KMS-11 (cell line): ENCODE results near the gene EVA1C.

ENCODE experiments used
- H2AFZ ChIP-seq: fragments of 200-600 bp; sonication (generic); 2 replicates; pipeline ENCODE4 v1.6.1; 2016; ENCODE audit warnings: antibody characterized with exemption, mixed run types, low read depth
- H3K27ac ChIP-seq: fragments of 200-600 bp; sonication (generic); 2 replicates; pipeline ENCODE4 v1.6.1; 2016; ENCODE audit warnings: mild to moderate bottlenecking, mixed run types
- H3K27me3 ChIP-seq: fragments of 200-600 bp; sonication (generic); 2 replicates; pipeline ENCODE4 v1.6.1; 2017; ENCODE audit warnings: mild to moderate bottlenecking, low read depth, mixed run types, moderate library complexity; ENCODE audit not compliant: insufficient read depth
- H3K36me3 ChIP-seq: fragments of 200-600 bp; sonication (generic); 2 replicates; pipeline ENCODE4 v1.6.1; 2017; ENCODE audit warnings: mild to moderate bottlenecking, mixed run types; ENCODE audit not compliant: insufficient read depth
- H3K4me1 ChIP-seq: fragments of 200-600 bp; sonication (generic); 2 replicates; pipeline ENCODE4 v1.6.1; 2016; ENCODE audit warnings: mild to moderate bottlenecking, low read depth, mixed run types; ENCODE audit not compliant: poor library complexity, severe bottlenecking
- H3K4me2 ChIP-seq: fragments of 200-600 bp; sonication (generic); 2 replicates; pipeline ENCODE4 v1.7.0; 2016; ENCODE audit warnings: mild to moderate bottlenecking, mixed run types
- H3K4me3 ChIP-seq: fragments of 200-600 bp; sonication (generic); IDR thresholded peaks from 2 replicates; pipeline ENCODE4 v1.6.1; 2017; ENCODE audit warnings: low read depth, low read length, mixed read lengths; ENCODE audit not compliant: insufficient read depth
- H3K79me2 ChIP-seq: fragments of 200-600 bp; sonication (generic); 2 replicates; pipeline ENCODE4 v1.6.1; 2016; ENCODE audit warnings: low read depth, mixed run types; ENCODE audit not compliant: insufficient read depth
- H3K9ac ChIP-seq: fragments of 200-600 bp; sonication (generic); 2 replicates; pipeline ENCODE4 v1.6.1; 2016; ENCODE audit warnings: mild to moderate bottlenecking, mixed run types
- H4K20me1 ChIP-seq: fragments of 200-600 bp; sonication (generic); 2 replicates; pipeline ENCODE4 v1.6.1; 2016; ENCODE audit warnings: mild to moderate bottlenecking, mixed run types; ENCODE audit not compliant: insufficient read depth
- CTCF ChIP-seq: fragments of 200-600 bp; sonication (generic); conservative IDR thresholded peaks from 2 replicates; pipeline ENCODE4 v1.6.1; 2017; ENCODE audit warnings: low read depth, mild to moderate bottlenecking, antibody characterized with exemption, low read length, moderate library complexity, mixed read lengths

EVA1C gene

GRCh38 chr21:32470206-32470605 is 57.7 kb downstream of the EVA1C start:
- H3K27ac ChIP-seq = no peak overlapping the region
- no peaks in the 10 kb centered on the region for H3K79me2 ChIP-seq
- no peaks in the 10 kb centered on the region for H3K4me1 ChIP-seq
- H3K4me3 ChIP-seq = no peak overlapping the region
- H3K36me3 ChIP-seq = no peaks in the 10 kb centered on the region
- H3K27me3 ChIP-seq = no peaks in the 10 kb centered on the region
- H4K20me1 ChIP-seq = no peaks in the 10 kb centered on the region
- no peak overlapping the region for H2AFZ ChIP-seq
- no peak for TF ChIP-seq CTCF
- no peak overlapping the region for H3K4me2 ChIP-seq
- H3K9ac ChIP-seq = no peak overlapping the region

GRCh38 chr21:32472890-32473765 is 60.6 kb downstream of the EVA1C start:
- H3K27ac ChIP-seq = no peak overlapping the region
- H3K4me3 ChIP-seq = no peak overlapping the region
- H3K4me1 ChIP-seq = no peaks in the 10 kb centered on the region
- no peaks in the 10 kb centered on the region for H3K36me3 ChIP-seq
- no peak for TF ChIP-seq CTCF
- H3K27me3 ChIP-seq = no peaks in the 10 kb centered on the region
- no peaks in the 10 kb centered on the region for H4K20me1 ChIP-seq
- no peak overlapping the region for H3K4me2 ChIP-seq
- H3K9ac ChIP-seq = no peak overlapping the region
- no peaks in the 10 kb centered on the region for H3K79me2 ChIP-seq
- H2AFZ ChIP-seq = no peak overlapping the region

GRCh38 chr21:32474179-32475059 is 61.9 kb downstream of the EVA1C start:
- Histone ChIP-seq H4K20me1 (no peaks in the 10 kb centered on the region), H3K4me1 (no peaks in the 10 kb centered on the region), H3K9ac (no peak overlapping the region), H3K36me3 (no peaks in the 10 kb centered on the region), H3K4me2 (no peak overlapping the region), H3K27ac (no peak overlapping the region), H3K27me3 (no peaks in the 10 kb centered on the region), H3K79me2 (no peaks in the 10 kb centered on the region), H3K4me3 (no peak overlapping the region), H2AFZ (no peak overlapping the region)
- no peak for TF ChIP-seq CTCF

GRCh38 chr21:32475162-32475812 is 62.8 kb downstream of the EVA1C start:
- Histone ChIP-seq H2AFZ (no peak overlapping the region), H3K79me2 (no peaks in the 10 kb centered on the region), H3K36me3 (no peaks in the 10 kb centered on the region), H3K4me1 (no peaks in the 10 kb centered on the region), H3K27ac (no peak overlapping the region), H3K4me2 (no peak overlapping the region), H3K9ac (no peak overlapping the region), H4K20me1 (no peaks in the 10 kb centered on the region), H3K4me3 (no peak overlapping the region), H3K27me3 (no peaks in the 10 kb centered on the region)
- no peak for TF ChIP-seq CTCF
